Hepatocyte (in vitro differentiated cells): ENCODE measurements around the gene CHMP1A. TPM values are rescaled to one million over a fixed set of nuclear protein-coding genes. Genes with fewer than 3 reads are reported as not detected.
A peak's percentile ranks its signal among the peaks of the same experiment; 100 is the strongest.
"Not testable (repeated sequence)": the region's sequence is repeated elsewhere in the genome, so short reads cannot be mapped to it uniquely, and the experiment has no call there.

Source experiments
- DNase-seq: peaks from one replicate; pipeline ENCODE4 v3.0.0-alpha.2; 2016; ENCODE audit warnings: low spot score
- H2AFZ ChIP-seq: fragments of 200-600 bp; sonication (generic); 2 replicates; pipeline ENCODE4 v1.6.0; 2016; ENCODE audit warnings: antibody characterized with exemption, mild to moderate bottlenecking
- H3K27ac ChIP-seq: fragments of 200-600 bp; sonication (generic); 2 replicates; pipeline ENCODE4 v1.5.1; 2016; ENCODE audit warnings: mild to moderate bottlenecking
- H3K27me3 ChIP-seq: fragments of 200-600 bp; sonication (generic); 2 replicates; pipeline ENCODE4 v1.6.1; 2016
- H3K36me3 ChIP-seq: fragments of 200-600 bp; sonication (generic); replicated peaks from 2 replicates; pipeline ENCODE4 v1.5.1; 2016; ENCODE audit warnings: low read depth; ENCODE audit not compliant: insufficient read depth
- H3K4me1 ChIP-seq: fragments of 200-600 bp; sonication (generic); 2 replicates; pipeline ENCODE4 v1.5.1; 2016; ENCODE audit warnings: mild to moderate bottlenecking, moderate library complexity; ENCODE audit not compliant: insufficient read depth
- H3K4me2 ChIP-seq: fragments of 200-600 bp; sonication (generic); 2 replicates; pipeline ENCODE4 v1.6.0; 2016
- H3K4me3 ChIP-seq: fragments of 200-600 bp; sonication (generic); 2 replicates; pipeline ENCODE4 v1.5.1; 2016; ENCODE audit warnings: mild to moderate bottlenecking
- H3K79me2 ChIP-seq: fragments of 200-600 bp; sonication (generic); 2 replicates; pipeline ENCODE4 v1.6.0; 2017; ENCODE audit warnings: mild to moderate bottlenecking
- H3K9me2 ChIP-seq: fragments of 200-600 bp; sonication (generic); replicated peaks from 2 replicates; pipeline ENCODE4 v1.6.0; 2017; ENCODE audit warnings: mild to moderate bottlenecking; ENCODE audit not compliant: insufficient read depth
- H3K9me3 ChIP-seq: fragments of 200-600 bp; sonication (generic); 2 replicates; pipeline ENCODE4 v1.5.1; 2016; ENCODE audit warnings: low read depth, mild to moderate bottlenecking
- H4K20me1 ChIP-seq: fragments of 200-600 bp; sonication (generic); 2 replicates; pipeline ENCODE4 v1.6.0; 2016; ENCODE audit warnings: mild to moderate bottlenecking; ENCODE audit not compliant: insufficient read depth, poor library complexity, severe bottlenecking
- CTCF ChIP-seq: fragments of 200-600 bp; sonication (generic); IDR thresholded peaks from 2 replicates; pipeline ENCODE4 v1.5.1; 2016; ENCODE audit warnings: antibody characterized with exemption, mild to moderate bottlenecking; ENCODE audit not compliant: poor library complexity
- EZH2 ChIP-seq: fragments of 200-600 bp; sonication (generic); IDR thresholded peaks from 2 replicates; pipeline ENCODE4 v1.6.1; 2016; ENCODE audit warnings: antibody characterized with exemption, mild to moderate bottlenecking, borderline replicate concordance
- EZH2phosphoT487 ChIP-seq: fragments of 200-600 bp; sonication (generic); IDR thresholded peaks from one replicate; pipeline ENCODE4 v1.6.1; 2018; ENCODE audit warnings: antibody characterized with exemption, mild to moderate bottlenecking, low read depth, moderate library complexity; ENCODE audit not compliant: unreplicated experiment, severe bottlenecking
- WGBS: methylation state at CpG from one replicate; pipeline ENCODE4 v1.1.6; 2016; ENCODE audit warnings: low lambda C conversion rate; ENCODE audit errors: missing lambda C conversion rate; 5-methylcytosine and 5-hydroxymethylcytosine counted together
- polyA plus RNA-seq: library from polyadenylated mRNA; unstranded; fragments of >200 nt; fragmentation: Nextera tagmentation; extraction: Ambion mirVana; gene quantifications from 2 replicates; pipeline ENCODE4 v1.2.1, GENCODE V29; 2016
- total RNA-seq: library from RNA; depleted of rRNA; stranded (reverse); fragments of >200 nt; gene quantifications from 2 replicates; pipeline ENCODE4 v1.2.3, GENCODE V29; 2014

CHMP1A gene
- total and polyA plus RNA-seq, 2 experiments from 2014 or later, result 73.2 to 104 TPM

GRCh38 chr16:89672177-89672941 lies 14.9 kb upstream of the CHMP1A start:
- no peaks in the 10 kb centered on the region for H3K27me3 ChIP-seq
- no peak for DNase-seq
- no peak overlapping the region for H3K4me3 ChIP-seq
- no peaks in the 10 kb centered on the region for H3K9me2 ChIP-seq
- H3K79me2 ChIP-seq, result no peaks in the 10 kb centered on the region
- no peak overlapping the region for H3K4me2 ChIP-seq
- 98% methylated on average over 16 of the region's 16 CpGs for WGBS
- H3K9me3 ChIP-seq, result no peaks in the 10 kb centered on the region
- no peak overlapping the region for H2AFZ ChIP-seq
- no peak overlapping the region for H3K27ac ChIP-seq
- no peaks in the 10 kb centered on the region for H4K20me1 ChIP-seq
- H3K36me3 ChIP-seq, result no peaks in the 10 kb centered on the region
- H3K4me1 ChIP-seq, result peaks cover 7% of the 10 kb centered on the region
- TF ChIP-seq EZH2phosphoT487 (no peak), CTCF (no peak), EZH2 (no peak)

- not testable (repeated sequence) for H3K27ac ChIP-seq, H2AFZ ChIP-seq, H3K79me2 ChIP-seq, H3K9me3 ChIP-seq, DNase-seq, H3K4me1 ChIP-seq, H3K9me2 ChIP-seq, H3K4me3 ChIP-seq, H3K27me3 ChIP-seq, H3K4me2 ChIP-seq, H3K36me3 ChIP-seq, H4K20me1 ChIP-seq
- WGBS, result 99% methylated on average over 4 of the region's 4 CpGs
Measured at GRCh38 chr16:89671565-89671964, 14.1 kb upstream of the CHMP1A start.

GRCh38 chr16:89670496-89671431 lies 13.3 kb upstream of the CHMP1A start:
- Histone ChIP-seq H3K79me2 (no peaks in the 10 kb centered on the region), H3K4me1 (peaks cover 7% of the 10 kb centered on the region), H3K9me3 (no peaks in the 10 kb centered on the region), H3K4me2 (no peak overlapping the region), H3K27ac (peak overlapping the region; percentile 79), H3K36me3 (no peaks in the 10 kb centered on the region), H3K27me3 (no peaks in the 10 kb centered on the region), H3K4me3 (no peak overlapping the region), H4K20me1 (no peaks in the 10 kb centered on the region), H2AFZ (no peak overlapping the region), H3K9me2 (no peaks in the 10 kb centered on the region)
- no peak for DNase-seq
- TF ChIP-seq CTCF (no peak), EZH2phosphoT487 (no peak), EZH2 (no peak)
- WGBS, result 86% methylated on average over 10 of the region's 10 CpGs

- Histone ChIP-seq H3K27ac (no peak overlapping the region), H3K9me3 (no peaks in the 10 kb centered on the region), H3K4me1 (peaks cover 7% of the 10 kb centered on the region), H2AFZ (no peak overlapping the region), H3K27me3 (no peaks in the 10 kb centered on the region), H3K4me2 (no peak overlapping the region), H3K4me3 (no peak overlapping the region), H3K79me2 (no peaks in the 10 kb centered on the region), H3K9me2 (no peaks in the 10 kb centered on the region), H3K36me3 (no peaks in the 10 kb centered on the region), H4K20me1 (no peaks in the 10 kb centered on the region)
- no peak for TF ChIP-seq CTCF
- no peak for TF ChIP-seq EZH2phosphoT487
- no peak for TF ChIP-seq EZH2
- no peak for DNase-seq
- WGBS, result 100% methylated on average over 4 of the region's 13 CpGs
Measured at GRCh38 chr16:89669755-89670154, 12.2 kb upstream of the CHMP1A start.
